HepG2 (cell line): Measurements from ENCODE around the gene CTTNBP2NL. TPM values are rescaled to one million over a fixed set of nuclear protein-coding genes. Genes with fewer than 3 reads are reported as not detected.
A peak's percentile ranks its signal among the peaks of the same experiment; 100 is the strongest.

Experiments used
- CHD4 ChIP-seq: fragments of 200-600 bp; sonication (generic); IDR thresholded peaks from 2 replicates; pipeline ENCODE4 v1.7.0; 2017; ENCODE audit warnings: mild to moderate bottlenecking, low read length, borderline replicate concordance
- FOXK1 ChIP-seq: sonication (generic); formaldehyde crosslinking; IDR thresholded peaks from 2 replicates; pipeline ENCODE4 v1.4.0; 2020; ENCODE audit warnings: low read depth, missing genetic modification reagents, borderline replicate concordance
- FOXP4 ChIP-seq: sonication (generic); formaldehyde crosslinking; IDR thresholded peaks from 2 replicates; pipeline ENCODE4 v1.4.0; 2020; ENCODE audit warnings: missing genetic modification reagents
- GRHL1 ChIP-seq: sonication (generic); formaldehyde crosslinking; conservative IDR thresholded peaks from 2 replicates; pipeline ENCODE4 v1.8.0; 2022; ENCODE audit warnings: missing genetic modification reagents
- MBD4 ChIP-seq: IDR thresholded peaks from 2 replicates; pipeline ENCODE4 v1.6.1; 2012; ENCODE audit warnings: low read length, inconsistent platforms, borderline replicate concordance
- NR0B2 ChIP-seq: sonication (generic); formaldehyde crosslinking; IDR thresholded peaks from 2 replicates; pipeline ENCODE4 v1.4.0; 2020; ENCODE audit warnings: mild to moderate bottlenecking, missing genetic modification reagents
- PCBP1 ChIP-seq: fragments of 200-400 bp; formaldehyde crosslinking; IDR thresholded peaks from 2 replicates; pipeline ENCODE4 v1.6.1; 2017; ENCODE audit warnings: mild to moderate bottlenecking, low read depth, low read length, borderline replicate concordance
- PHB2 ChIP-seq: fragments of 450-650 bp; IDR thresholded peaks from 2 replicates; pipeline ENCODE4 v1.6.1; 2018; ENCODE audit not compliant: partially characterized antibody
- RORA ChIP-seq: sonication (generic); formaldehyde crosslinking; IDR thresholded peaks from 2 replicates; pipeline ENCODE4 v1.5.0; 2020; ENCODE audit warnings: mild to moderate bottlenecking, missing genetic modification reagents, moderate library complexity
- SMARCE1 ChIP-seq: fragments of 450-650 bp; IDR thresholded peaks from 2 replicates; pipeline ENCODE4 v1.6.1; 2017; ENCODE audit warnings: borderline replicate concordance
- SMYD3 ChIP-seq: sonication (generic); formaldehyde crosslinking; IDR thresholded peaks from 2 replicates; pipeline ENCODE4 v1.8.1; 2023; ENCODE audit warnings: mild to moderate bottlenecking, missing genetic modification reagents
- SOX6 ChIP-seq, 2 experiments: fragments of 450-650 bp in 1 of 2; sonication (generic) in 1 of 2; formaldehyde crosslinking in 1 of 2; IDR thresholded peaks; 2 replicates each; pipeline versions ENCODE4 v1.4.0 to v1.6.1; 2017 to 2020; ENCODE audit warnings: antibody characterized with exemption in 1 of 2, mild to moderate bottlenecking in 1 of 2, missing genetic modification reagents in 1 of 2
- TBX2 ChIP-seq: sonication (generic); formaldehyde crosslinking; IDR thresholded peaks from 2 replicates; pipeline ENCODE4 v1.5.0; 2020; ENCODE audit warnings: missing genetic modification reagents, mild to moderate bottlenecking, borderline replicate concordance
- TOE1 ChIP-seq: sonication (generic); formaldehyde crosslinking; IDR thresholded peaks from 2 replicates; pipeline ENCODE4 v1.4.0; 2020; ENCODE audit warnings: mild to moderate bottlenecking, missing genetic modification reagents
- XBP1 ChIP-seq: sonication (generic); formaldehyde crosslinking; IDR thresholded peaks from 2 replicates; pipeline ENCODE4 v1.5.0; 2020; ENCODE audit warnings: missing genetic modification reagents
- YY1 ChIP-seq: IDR thresholded peaks from 2 replicates; pipeline ENCODE4 v1.6.1; 2011; ENCODE audit warnings: low read length, low read depth, moderate library complexity, mild to moderate bottlenecking; ENCODE audit not compliant: insufficient read depth, insufficient replicate concordance
- ZBTB33 ChIP-seq: sonication (generic); formaldehyde crosslinking; IDR thresholded peaks from 2 replicates; pipeline ENCODE4 v1.4.0; 2020; ENCODE audit warnings: missing genetic modification reagents
- ZKSCAN8 ChIP-seq: IDR thresholded peaks from 2 replicates; pipeline ENCODE4 v1.6.1; 2016; ENCODE audit warnings: borderline replicate concordance, missing genetic modification reagents, missing compliant biosample characterization
- ZNF101 ChIP-seq: sonication (generic); formaldehyde crosslinking; IDR thresholded peaks from 2 replicates; pipeline ENCODE4 v1.4.0; 2020; ENCODE audit warnings: mild to moderate bottlenecking, low read depth, missing genetic modification reagents, borderline replicate concordance
- ZNF337 ChIP-seq: sonication (generic); formaldehyde crosslinking; IDR thresholded peaks from 2 replicates; pipeline ENCODE4 v1.5.1; 2020; ENCODE audit warnings: missing genetic modification reagents, low read depth, mild to moderate bottlenecking, borderline replicate concordance
- ZNF432 ChIP-seq: sonication (generic); formaldehyde crosslinking; IDR thresholded peaks from 2 replicates; pipeline ENCODE4 v1.5.0; 2020; ENCODE audit warnings: missing genetic modification reagents, mild to moderate bottlenecking, borderline replicate concordance
- ZNF496 ChIP-seq: sonication (generic); formaldehyde crosslinking; IDR thresholded peaks from 2 replicates; pipeline ENCODE4 v1.8.1; 2023; ENCODE audit warnings: mild to moderate bottlenecking, moderate library complexity, missing genetic modification reagents; ENCODE audit not compliant: insufficient replicate concordance
- ZNF713 ChIP-seq: sonication (generic); formaldehyde crosslinking; IDR thresholded peaks from 2 replicates; pipeline ENCODE4 v1.4.0; 2020; ENCODE audit warnings: mild to moderate bottlenecking, missing genetic modification reagents
- ZSCAN29 ChIP-seq: sonication (generic); formaldehyde crosslinking; conservative IDR thresholded peaks from 2 replicates; pipeline ENCODE4 v1.4.0; 2020; ENCODE audit warnings: mild to moderate bottlenecking, missing genetic modification reagents
- polyA plus RNA-seq, 8 experiments: library from polyadenylated mRNA; depleted of rRNA in 3 of 8; stranded (reverse) in 7 of 8; unstranded in 1 of 8; fragments of >200 nt; fragmentation: Illumina TruSeq in 4 of 8; extraction: Trizol in 4 of 8; gene quantifications; 2 replicates each; pipeline versions ENCODE4 v1.2.1 to v1.2.3, GENCODE V29; 2011 to 2016; ENCODE audit warnings: low read depth in 4 of 8, missing spikeins in 1 of 8, mixed read lengths in 1 of 8; ENCODE audit not compliant: insufficient read depth in 1 of 8
- total RNA-seq, 5 experiments: library from RNA; depleted of rRNA; stranded (reverse); fragments of >200 nt; fragmentation: Illumina TruSeq; extraction: Trizol; gene quantifications; 2 replicates each; pipeline ENCODE4 v1.2.3, GENCODE V29; 2016; ENCODE audit warnings: low read depth in 1 of 5

CTTNBP2NL gene
- total and polyA plus RNA-seq, 2 of the 13 experiments (the other 11 are each of a cell fraction or from before 2014, with no cell fraction given) = 2.1 to 4.1 TPM

GRCh38 chr1:112509005-112509659 is 113.1 kb downstream of the CTTNBP2NL start (continued):
- TF ChIP-seq GRHL1 (CRISPR knock-in tag) = no peak
- no peak for TF ChIP-seq SOX6 (IDR thresholded peaks at IDR 0.05)
- no peak for TF ChIP-seq SOX6 (CRISPR knock-in tag; IDR thresholded peaks at IDR 0.05)
- no peak for TF ChIP-seq SMYD3 (CRISPR knock-in tag)
- TF ChIP-seq ZKSCAN8 (CRISPR knock-in tag) = no peak
- TF ChIP-seq YY1 = peak; percentile 11
- TF ChIP-seq ZSCAN29 (CRISPR knock-in tag) = peak; percentile 98
- no peak for TF ChIP-seq FOXK1 (CRISPR knock-in tag)
- 0 out of 2 replicates have a peak, but pooled peaks have one; percentile 6 for TF ChIP-seq ZBTB33 (CRISPR knock-in tag)
- TF ChIP-seq ZNF432 (CRISPR knock-in tag) = no peak
- TF ChIP-seq MBD4 = no peak
- no peak for TF ChIP-seq ZNF337 (CRISPR knock-in tag)
- TF ChIP-seq RORA (CRISPR knock-in tag) = no peak
- no peak for TF ChIP-seq ZNF496 (CRISPR knock-in tag)
- no peak for TF ChIP-seq ZNF101 (CRISPR knock-in tag)
- no peak for TF ChIP-seq XBP1
- no peak for TF ChIP-seq CHD4
- no peak for TF ChIP-seq PHB2
- TF ChIP-seq FOXP4 (CRISPR knock-in tag) = no peak
- TF ChIP-seq PCBP1 = no peak
- no peak for TF ChIP-seq TOE1 (CRISPR knock-in tag)
- TF ChIP-seq ZNF713 = no peak
- TF ChIP-seq SMARCE1 = no peak
- TF ChIP-seq TBX2 (CRISPR knock-in tag) = no peak
- no peak for TF ChIP-seq NR0B2 (CRISPR knock-in tag)
